HS-5 (cell line): ENCODE results near the gene POLE.

Source experiments
- DNase-seq: peaks from one replicate; pipeline ENCODE4 v3.0.0-alpha.2; 2012; ENCODE audit warnings: low read depth

The POLE gene

DNA sequence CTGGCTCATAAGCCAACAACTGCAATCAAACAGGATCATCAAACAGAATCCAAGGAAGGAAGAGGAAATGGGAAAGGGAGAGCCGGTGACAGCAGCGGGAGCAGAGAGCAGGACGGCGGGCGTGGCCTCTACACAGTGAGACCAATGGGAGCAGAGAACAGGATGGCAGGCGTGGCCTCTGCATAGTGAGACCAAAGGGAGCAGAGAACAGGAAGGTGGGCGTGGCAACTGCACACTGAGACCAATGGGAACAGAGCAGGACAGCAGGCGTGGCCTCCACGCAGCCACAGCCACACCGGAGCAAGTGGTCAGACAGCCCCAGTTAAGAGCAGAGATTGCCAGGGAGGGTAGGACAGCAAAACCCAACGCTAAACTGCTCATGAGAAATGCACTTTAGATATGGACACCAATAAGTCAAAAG is 93.2 kb downstream of the POLE start:
- DNase-seq: no peak

DNA sequence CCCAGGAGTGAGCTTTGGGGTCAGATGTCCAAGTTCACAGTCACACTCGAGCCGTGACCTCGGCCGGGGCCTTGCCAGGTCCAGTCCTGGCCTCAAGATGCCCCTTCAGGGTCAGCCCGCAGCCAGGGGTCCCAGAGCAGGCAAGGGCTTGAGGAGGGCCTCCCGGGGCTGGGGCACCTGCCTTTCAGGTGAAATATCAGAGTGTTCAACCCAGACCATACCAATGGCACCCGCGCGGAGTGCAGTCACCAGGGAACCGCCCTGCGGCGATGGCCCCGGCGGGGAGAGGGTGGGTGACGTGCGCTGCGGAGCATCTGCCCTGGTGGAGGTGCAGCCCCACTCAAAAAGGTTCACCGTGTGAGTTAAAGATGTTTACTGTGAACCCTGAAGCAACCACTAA is 93.6 kb downstream of the POLE start:
- DNase-seq: no peak

DNA sequence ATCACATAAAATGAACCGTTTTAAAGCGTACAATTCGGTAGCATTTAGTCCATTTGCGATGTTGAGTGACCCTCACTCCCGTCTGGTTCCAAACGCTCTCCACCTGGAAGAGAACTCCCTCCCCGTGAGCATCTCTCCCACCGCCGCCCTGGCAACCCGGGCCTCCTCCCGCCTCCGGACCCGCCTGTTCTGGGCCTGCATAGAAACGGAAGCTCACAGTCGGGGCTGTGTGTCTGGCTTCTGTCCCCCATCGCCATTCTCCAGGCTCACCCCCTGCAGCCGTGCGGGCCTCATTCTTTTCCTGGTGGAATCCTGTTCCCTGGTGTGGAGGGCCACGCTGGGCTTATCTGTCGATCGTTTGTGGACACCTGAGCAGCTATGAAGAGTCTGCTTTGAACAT is 94.1 kb downstream of the POLE start:
- no peak for DNase-seq

DNA sequence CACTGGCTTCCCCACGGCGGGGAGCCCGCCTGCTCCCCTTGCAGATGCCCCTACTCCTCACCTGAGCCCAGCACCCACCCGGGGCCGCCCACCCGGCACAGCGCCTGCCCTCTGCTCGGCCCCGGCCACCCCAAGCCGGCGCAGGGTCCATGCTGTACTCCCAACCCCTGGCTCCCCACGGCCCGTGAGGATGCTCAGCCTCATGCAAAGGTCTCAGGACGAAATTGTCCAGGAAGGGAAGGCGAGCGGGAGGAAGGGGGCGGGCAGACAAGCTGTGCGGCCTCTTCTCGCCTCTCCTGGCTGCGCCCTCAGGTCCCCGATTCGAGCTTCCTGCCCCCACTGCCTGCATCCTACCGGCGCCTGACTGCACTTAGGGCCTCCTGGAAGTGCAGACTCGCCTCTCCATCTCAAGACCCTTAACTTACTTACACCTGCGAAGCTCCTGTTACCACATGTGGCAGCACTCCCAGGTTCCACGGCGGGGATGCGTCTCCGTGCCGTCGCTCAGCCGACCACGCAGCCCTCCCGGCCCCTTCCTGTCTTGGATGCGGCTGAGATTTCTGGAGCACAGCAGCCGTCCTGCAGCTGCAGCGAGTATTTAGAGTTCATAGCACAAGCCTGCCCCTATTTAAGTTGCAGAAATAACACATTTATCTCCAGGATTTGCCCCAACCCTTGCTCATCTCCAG is 94.7 kb downstream of the POLE start:
- no peak for DNase-seq

DNA sequence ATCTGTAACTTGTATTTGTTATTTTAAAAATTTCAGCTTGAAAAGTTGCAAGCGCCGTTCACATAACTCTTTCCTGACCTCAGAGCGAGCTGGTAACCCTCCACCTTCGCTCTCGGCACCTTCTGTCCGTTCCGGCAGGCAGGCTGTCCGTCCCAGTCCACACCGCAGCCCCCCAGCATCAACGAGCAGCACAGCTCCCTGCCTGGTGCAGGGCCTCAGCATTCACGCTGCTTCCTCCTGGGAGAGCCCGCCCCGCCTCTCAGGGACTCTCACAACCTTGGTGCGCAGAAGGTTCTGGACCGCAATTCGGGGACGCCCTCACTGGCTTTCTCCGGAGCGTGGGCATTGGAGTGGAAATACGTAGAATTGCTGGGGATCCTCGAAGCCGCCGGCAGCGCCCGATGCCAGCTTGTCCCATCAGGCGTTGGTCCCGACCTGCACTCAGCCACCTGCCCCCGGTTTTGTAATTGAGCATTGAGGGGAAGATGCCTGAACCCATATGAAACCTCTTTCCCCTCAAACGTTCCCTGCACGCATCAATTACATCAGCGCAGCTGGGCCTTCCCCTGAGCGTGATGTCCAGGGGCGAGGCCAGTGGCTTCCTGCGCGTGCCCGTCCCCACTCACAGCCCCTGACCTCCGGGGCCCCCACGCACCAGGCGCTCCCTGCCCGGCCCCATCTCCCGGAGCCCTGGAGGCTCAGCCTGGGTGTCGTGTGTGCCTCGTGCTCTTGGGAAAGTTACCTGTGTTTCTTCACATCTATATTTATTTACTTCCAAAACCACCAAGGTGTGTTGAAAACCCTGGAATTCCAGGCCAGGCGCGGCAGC is 95.8 kb downstream of the POLE start:
- no peak for DNase-seq

DNA sequence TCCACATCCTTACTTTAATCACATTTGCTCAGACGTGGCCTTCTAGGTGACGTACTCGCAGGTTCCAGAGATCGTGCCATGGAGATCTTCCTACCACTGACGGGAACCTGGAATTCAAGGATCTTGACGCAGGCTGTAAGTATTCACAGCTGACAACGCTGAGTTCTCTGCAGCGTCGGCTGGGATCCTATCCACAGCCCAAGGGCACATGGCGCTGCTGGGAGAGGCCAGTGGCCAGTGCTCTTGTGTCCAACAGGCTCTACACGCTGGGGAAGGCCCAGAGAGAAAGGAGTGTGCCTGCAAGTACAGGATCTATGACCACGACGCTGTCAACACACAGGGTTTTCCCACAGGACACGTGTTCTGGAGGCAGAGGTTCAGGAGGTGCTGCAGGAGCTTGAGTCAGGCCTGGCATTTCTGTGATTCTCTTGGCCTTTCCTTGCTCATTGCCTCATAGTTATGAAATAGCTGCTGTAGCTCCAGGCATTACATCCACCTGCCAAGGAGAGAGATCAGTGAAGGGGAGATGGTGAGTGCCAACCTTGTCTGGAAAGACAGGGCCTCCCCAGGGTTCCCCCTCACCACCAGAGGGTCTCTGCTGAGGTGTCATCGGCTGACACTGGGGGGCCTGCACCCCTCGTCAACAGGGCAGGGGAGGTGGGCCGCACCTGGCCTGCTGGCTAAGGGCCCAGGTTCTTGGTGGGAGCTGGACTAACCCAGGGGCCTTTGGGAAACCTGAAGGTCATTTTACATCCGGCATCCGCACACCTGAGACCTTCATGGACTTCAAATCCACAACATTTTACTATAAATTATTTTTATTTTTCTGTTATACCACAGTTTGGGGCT is 98.1 kb downstream of the POLE start:
- DNase-seq: no peak

DNA sequence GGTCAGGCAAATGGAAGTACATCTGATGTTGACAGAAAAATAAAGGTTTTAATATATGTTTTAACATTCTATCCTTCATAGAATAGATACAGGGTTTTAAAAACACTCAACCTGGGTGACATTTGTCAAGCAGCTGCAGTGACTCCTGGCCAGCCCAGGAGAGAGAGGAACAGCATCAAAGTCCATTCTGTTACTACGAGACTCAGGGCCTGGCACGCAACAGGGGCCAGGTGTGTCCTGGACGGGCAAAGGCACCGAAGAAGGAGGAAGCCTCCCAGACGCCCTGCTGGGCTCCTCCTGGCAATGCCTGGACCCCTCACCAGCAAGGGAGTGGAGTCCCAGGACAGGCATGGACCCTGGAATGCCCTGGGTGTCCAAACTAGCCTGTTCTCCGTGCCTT is 98.8 kb downstream of the POLE start:
- DNase-seq: no peak

DNA sequence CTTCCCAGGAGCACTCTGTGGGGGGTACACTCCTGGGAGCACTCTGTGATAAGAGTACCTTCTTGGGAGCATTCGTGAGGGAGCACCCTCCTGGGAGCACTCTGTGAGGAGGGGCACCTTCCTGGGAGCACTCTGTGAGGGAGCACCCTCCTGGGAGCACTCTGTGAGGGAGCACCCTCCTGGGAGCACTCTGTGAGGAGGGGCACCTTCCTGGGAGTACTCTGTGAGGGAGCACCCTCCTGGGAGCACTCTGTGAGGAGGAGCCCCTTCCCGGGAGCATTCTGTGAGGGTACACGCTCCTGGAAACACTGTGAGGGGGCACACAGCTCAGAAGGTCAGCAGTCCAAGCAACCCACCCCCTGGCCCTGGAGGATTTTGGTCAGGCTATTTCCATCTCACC is 99.4 kb downstream of the POLE start:
- no peak for DNase-seq

DNA sequence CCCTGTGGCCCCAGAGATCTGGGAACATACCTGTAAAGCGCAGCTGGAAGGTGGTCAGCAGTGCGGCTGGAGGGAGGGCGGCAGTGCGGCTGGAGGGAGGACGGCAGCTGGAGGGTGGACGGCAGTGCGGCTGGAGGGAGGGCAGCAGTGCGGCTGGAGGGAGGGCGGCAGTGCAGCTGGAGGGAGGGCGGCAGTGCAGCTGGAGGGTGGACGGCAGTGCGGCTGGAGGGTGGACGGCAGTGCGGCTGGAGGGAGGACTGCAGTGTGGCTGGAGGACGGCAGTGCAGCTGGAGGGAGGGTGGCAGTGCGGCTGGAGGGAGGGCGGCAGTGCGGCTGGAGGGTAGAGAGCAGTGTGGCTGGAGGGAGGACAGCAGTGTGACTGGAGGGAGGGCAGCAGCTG is 100.2 kb downstream of the POLE start:
- DNase-seq: no peak

DNA sequence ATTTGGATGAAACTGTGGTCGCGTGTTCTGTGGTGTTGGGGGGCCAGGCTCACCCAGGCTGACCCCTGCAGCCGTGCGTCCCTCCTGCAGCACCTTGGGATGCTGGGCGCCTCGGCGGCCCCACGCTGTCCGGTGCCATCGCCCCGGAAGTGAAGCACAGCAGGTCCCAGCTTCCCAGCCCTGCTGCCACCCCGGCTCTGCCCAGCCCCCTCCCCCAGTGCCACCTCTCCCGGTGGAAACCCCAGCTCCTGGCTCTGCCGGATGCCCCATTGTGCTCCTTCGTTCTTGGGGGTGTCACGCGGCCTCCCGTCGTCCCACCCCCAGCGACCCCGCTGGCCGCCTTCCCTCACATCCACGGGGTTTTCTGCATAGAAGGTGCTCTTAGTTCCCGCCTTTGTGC is 102.0 kb downstream of the POLE start:
- no peak for DNase-seq

DNA sequence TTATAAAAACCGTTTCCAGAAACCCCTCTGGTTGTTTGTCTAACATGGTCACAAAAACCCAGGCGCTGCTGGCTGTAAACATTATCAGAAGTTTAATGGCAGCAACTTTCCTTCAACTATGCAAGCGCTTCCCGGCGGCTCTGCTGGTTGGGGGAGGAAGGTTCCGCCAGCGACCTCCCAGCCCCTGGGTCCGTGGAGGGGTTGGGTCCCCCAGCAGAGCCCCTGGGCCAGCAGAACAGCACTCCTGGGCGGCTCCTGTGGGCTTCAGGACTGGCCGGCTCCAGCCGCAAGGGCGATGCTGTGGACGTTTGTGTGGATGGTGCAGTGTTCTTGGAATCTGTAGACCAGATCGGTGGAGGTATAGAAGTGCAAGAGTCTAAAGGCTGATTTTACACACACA is 102.7 kb downstream of the POLE start:
- DNase-seq: no peak

DNA sequence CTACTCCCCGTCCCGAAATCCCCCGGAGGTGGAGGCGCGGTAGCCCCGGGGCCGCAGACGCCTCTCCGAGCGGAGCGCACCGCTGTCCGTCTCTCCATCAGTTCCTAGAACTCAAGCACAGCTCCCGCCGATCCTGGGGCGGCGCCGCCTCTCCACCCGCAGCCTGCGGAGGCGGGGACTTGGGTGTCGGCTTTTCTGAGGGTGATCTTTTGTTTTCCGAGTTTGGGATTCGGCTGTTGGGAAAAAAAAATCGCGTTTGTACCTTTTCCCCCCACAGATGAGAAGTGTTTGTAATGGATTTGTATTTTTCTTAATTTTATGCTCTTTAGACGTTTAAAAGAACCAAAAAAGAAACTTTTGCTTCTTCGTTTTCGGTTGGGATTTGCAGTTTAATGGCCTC is 103.4 kb downstream of the POLE start:
- no peak for DNase-seq

DNA sequence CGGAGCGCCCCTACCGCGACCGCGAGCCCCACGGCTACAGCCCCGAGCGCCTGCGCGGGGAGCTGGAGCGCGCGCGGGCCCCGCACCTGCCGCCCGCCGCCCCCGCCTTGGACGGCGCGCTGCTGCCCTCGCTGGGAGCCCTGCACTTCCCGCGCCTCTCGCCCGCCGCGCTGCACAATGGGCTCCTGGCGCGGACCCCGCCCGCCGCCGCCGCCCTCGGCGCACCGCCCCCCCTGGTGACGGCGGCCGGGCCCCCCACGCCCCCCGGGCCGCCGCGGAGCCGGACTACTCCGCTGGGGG is 103.8 kb downstream of the POLE start:
- DNase-seq: no peak

DNA sequence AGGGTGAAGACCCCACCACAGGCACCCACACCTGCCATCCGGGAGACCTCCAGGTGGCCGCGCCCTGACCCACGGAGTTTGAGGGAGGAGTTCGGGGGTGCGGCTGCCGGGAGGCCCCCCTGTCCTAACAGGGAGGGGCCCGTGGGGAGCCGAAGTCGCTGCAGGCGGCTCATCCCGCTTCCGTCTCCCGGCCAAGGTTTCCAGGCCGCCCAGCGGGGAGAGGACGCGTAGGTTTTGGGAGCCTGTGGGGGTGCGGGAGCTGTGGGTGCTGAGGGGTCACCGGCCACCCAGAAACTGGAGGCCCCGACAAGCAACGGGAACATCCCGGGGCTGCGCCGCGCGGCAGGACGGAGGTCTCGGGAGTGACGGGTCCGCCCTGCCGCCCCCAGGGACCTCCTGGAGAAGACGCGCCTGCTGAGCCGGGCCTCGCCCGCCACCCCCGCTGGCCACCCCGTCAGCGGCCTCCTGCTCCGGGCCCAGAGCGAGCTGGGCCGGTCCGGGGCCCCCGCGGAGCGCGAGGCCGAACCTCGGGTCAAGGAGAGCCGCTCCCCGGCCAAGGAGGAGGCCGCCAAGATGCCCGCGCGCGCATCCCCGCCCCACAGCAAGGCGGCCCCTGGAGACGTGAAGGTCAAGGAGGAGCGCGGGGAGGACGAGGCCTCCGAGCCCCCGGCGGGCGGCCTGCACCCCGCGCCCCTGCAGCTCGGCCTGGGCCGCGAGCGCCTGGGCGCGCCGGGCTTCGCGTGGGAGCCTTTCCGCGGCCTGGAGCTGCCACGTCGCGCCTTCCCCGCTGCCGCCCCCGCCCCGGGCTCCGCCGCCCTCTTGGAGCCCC is 104.3 kb downstream of the POLE start:
- no peak for DNase-seq

DNA sequence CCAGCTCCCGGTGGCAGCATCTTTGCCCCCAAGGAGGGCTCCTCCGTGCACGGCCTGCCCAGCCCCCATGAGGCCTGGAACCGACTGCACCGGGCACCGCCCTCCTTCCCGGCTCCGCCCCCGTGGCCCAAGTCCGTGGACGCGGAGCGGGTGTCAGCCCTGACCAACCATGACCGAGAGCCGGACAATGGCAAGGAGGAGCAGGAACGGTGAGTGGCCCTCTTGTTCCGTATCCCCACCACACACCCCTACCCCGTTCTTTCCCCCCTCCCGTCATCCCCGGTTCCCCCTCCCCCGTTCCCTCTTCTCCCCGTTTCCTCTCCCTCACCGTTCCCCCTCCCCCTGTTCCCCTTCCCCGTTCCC is 105.1 kb downstream of the POLE start:
- DNase-seq: no peak

DNA sequence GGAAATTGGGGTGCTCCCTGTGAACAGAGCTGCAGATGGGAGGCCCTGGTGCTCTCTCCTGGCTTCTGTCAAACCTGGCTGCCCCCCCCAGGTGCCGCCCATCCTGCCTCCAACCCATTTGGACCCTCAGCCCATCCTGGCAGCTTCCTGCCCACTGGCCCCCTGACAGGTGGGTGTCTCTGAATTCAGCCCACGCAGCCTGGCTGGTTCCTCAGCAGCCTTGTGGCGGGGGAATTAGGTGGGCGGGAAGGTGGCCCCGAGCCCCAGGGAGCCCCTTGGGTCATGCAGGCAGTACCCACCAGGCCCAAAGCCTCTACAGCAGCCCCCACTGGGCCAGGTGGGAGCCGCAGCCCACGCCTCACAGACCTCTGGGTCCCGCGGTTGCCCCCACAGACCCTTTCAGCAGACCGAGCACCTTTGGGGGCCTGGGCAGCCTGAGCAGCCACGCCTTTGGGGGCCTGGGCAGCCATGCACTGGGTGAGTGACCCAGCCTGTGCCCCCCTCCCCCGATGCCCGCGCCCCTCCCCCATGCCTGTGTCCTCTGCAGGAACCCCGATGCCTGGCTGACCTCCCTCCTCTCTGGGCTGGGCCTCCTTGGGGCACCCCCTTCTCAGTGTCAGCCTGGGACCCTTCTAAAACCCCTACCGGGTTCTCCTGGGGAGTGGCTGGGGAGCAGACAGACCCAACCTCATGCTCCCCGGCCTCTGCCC is 105.6 kb downstream of the POLE start:
- no peak for DNase-seq

DNA sequence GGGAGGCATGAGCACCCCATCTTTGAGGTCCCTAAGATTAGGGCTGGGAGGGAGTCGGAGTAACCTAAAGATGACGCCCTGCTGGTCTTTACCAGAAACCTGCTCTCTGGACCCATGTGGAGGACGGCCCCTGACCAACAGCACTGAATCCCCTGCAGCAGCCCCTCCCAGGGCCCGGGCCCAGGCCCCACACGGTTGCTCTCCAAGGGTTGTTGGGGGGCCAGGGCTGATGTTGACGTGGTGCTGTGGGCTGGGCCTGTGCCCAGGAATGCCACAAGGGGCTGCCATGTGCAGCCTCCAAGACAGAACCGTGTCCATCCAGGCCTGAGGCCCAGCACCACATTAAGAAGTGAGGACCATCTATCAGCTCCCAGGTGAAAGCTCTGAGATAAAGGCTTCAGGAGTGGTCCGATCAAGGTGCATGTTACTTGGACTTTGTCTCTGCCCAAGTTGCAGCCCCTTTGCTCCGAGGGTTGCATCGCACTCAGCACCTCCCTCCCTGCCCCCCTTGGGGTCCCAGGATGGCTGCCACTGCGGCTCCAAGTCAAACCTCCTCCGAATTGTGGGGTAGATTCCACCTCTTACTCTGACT is 106.3 kb downstream of the POLE start:
- DNase-seq: no peak

DNA sequence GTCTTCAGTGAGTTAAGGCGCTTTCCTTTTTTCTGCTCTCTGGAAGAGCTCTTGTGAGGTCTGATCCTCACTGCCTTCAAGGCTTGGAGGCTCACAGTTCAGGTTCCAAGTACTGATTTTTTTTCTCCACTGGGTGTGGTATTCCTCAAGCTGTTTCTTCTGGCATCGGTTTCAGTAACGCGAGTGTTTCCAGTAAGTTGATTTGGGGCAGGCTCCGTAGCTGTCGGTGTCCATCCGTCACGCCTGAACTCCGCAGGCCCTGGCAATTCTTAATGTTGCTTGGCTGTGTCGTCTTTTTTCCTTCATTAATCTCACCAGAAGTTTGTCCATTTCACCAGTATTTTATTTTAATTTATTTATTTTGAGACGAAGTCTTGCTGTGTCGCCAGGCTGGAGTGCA is 107.4 kb downstream of the POLE start:
- no peak for DNase-seq

DNA sequence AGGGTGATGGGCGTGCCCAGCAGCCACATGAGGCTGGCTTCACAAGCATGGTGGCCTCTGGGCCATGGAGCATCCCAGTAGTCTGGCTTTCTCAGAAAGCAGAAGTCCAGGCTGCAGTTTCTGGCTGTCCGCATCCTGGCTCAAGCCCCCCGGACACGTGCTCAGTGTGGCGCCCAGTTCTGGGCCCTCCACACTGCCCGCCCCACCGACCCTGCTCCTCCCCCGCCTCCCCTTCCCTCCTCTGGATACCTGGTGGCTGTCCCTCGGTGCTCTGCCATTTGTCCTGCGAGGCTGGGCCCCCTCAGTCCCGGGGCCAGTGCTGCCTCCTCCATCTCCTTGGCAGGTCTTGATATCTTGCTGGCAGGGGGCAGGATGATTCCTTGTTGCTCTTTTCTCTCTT is 108.3 kb downstream of the POLE start:
- no peak for DNase-seq

DNA sequence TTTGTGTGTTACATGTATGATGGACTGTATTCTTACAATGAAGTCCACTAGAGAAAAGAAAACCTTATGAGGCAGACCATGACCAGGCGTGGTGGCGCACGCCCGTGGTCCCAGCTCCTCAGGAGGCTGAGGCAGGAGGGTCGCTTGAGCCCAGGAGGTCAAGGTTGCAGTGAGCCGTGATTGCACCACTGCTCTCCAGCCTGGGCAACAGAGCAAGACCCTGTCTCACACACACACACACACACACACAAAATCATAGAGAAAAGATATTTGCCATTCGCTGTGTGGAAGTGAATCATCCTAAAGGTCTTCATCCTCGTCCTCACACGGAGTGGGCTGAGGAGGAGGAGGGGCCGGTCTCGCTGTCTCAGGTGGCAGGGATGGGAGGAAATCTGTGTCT is 109.0 kb downstream of the POLE start:
- no peak for DNase-seq

DNA sequence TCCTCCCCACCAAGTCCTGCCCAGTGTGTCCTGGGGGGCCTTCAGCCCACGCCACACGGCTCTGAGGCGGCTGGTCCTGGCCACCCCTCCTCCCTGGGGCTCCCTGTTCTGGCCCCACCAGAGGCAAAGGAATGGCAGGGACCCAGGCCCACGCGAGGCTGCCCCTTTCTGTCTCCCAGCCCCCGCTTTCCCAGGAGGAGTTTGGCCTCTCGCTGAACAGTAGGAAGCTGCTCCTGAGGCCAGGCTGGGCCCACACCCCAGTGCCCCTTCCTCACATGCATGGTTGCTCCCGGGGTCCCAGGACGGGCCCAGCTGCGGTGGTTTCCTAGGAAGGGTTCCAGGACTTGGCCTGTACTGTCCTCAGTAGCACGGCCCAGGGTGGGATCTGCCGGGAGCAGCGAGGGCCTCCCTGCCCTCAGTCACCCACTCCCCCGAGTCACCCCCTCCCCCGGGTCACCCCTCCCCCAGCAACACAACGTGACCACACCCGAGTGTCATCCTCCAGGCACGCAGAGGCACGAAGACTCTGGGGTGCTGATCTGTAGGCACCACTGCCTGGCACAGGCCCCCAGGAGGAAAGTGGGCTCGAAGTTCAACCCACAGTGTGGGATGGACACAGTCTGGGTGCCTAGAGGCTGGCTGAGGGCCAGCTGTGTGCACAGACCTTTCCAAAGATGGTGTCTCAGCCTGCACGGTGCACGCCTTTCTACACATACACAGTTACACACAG is 109.8 kb downstream of the POLE start:
- no peak for DNase-seq
